ENCODE results near the gene NLGN1. TPM values are rescaled to one million over a fixed set of nuclear protein-coding genes. Genes with fewer than 3 reads are reported as not detected.

Gene NLGN1
- total RNA-seq, 1 experiment from 2014 or later: 5.2 TPM

DNA sequence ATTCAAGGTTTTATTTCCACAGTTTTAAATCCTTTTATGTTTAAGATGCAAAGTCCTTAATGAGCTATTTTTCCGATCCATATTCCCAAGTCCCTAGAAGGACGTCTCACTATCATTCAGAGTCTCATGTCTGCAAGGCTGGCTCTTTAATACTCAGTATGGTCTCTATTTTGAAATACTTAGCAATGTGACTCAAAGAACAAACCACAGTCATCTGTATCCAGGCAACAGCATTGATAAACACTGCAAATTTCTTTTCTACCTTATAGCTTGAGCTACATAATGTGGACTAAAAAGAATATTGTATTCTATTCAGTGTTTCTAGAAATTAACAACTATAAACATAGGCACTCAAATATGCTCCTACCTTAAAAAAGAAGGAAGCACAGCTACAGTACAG lies 873.3 kb downstream of the NLGN1 start:
- H3K9me3 Mint-ChIP-seq: no peaks in the 10 kb centered on the region
- no peaks in the 10 kb centered on the region for H3K23me2 ChIP-seq (ENCODE audit: insufficient read length, low read depth, low read length, poor library complexity, severe bottlenecking)
- WGBS (ENCODE audit: extremely low coverage, insufficient read length, low lambda C conversion rate): no CpG with 5 or more reads among the region's 2 CpGs
- TF ChIP-seq, protein P1, sequence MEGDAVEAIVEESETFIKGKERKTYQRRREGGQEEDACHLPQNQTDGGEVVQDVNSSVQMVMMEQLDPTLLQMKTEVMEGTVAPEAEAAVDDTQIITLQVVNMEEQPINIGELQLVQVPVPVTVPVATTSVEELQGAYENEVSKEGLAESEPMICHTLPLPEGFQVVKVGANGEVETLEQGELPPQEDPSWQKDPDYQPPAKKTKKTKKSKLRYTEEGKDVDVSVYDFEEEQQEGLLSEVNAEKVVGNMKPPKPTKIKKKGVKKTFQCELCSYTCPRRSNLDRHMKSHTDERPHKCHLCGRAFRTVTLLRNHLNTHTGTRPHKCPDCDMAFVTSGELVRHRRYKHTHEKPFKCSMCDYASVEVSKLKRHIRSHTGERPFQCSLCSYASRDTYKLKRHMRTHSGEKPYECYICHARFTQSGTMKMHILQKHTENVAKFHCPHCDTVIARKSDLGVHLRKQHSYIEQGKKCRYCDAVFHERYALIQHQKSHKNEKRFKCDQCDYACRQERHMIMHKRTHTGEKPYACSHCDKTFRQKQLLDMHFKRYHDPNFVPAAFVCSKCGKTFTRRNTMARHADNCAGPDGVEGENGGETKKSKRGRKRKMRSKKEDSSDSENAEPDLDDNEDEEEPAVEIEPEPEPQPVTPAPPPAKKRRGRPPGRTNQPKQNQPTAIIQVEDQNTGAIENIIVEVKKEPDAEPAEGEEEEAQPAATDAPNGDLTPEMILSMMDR (conservative IDR thresholded peaks at IDR 0.05): no peak
- no peak overlapping the region for H3K4ac ChIP-seq (ENCODE audit: low read depth, low read length)
- peaks cover 8 to 12% of the 10 kb centered on the region in 2 experiments for H3K4me1 Mint-ChIP-seq
- H2BK15ac ChIP-seq (ENCODE audit: low read depth, low read length): no peak overlapping the region
- no peaks in the 10 kb centered on the region for H3K9me3 ChIP-seq (ENCODE audit: control insufficient read depth, low read depth, low read length)
- no peak overlapping the region for H3K27ac Mint-ChIP-seq
- H3K79me1 ChIP-seq (ENCODE audit: insufficient read depth, low read depth, low read length, poor library complexity, severe bottlenecking): no peaks in the 10 kb centered on the region
- no peak overlapping the region for H3K4me2 ChIP-seq (ENCODE audit: insufficient read depth, insufficient read length, low read length)
- H2AFZ ChIP-seq (ENCODE audit: low read length): no peak overlapping the region
- no peak overlapping the region for H2BK20ac ChIP-seq (ENCODE audit: low read depth, low read length, poor library complexity, severe bottlenecking)
- no peak overlapping the region for H4K91ac ChIP-seq (ENCODE audit: insufficient read length, low read depth, low read length)
- no peak overlapping the region for H3K56ac ChIP-seq (ENCODE audit: insufficient read length, low read depth, low read length)
- no peak overlapping the region for H3T11ph ChIP-seq (ENCODE audit: low read length)
- H3K27me3 Mint-ChIP-seq (ENCODE audit: low read depth): no peaks in the 10 kb centered on the region
- H3K27ac ChIP-seq (ENCODE audit: insufficient read length, low read depth, low read length): no peak overlapping the region
- no peaks in the 10 kb centered on the region for H3K27me3 ChIP-seq (ENCODE audit: insufficient read depth, low read length)
- no peak overlapping the region for H4K8ac ChIP-seq (replicated peaks; ENCODE audit: insufficient read length, low read depth, low read length)
- H3K9ac ChIP-seq (ENCODE audit: extremely low read depth, insufficient read length, low read length): no peak overlapping the region
- H3K4me1 ChIP-seq (ENCODE audit: insufficient read depth, low read length): no peaks in the 10 kb centered on the region; the same call in 1 of the 2 replicates
- H2BK12ac ChIP-seq (ENCODE audit: insufficient read length, low read depth, low read length): no peak overlapping the region
- no peak overlapping the region for H3K4me3 Mint-ChIP-seq
- no peak overlapping the region for H3K18ac ChIP-seq (ENCODE audit: insufficient read length, low read depth, low read length)
- H2BK5ac ChIP-seq (ENCODE audit: insufficient read length, low read length): no peak overlapping the region
- H3K23ac ChIP-seq (ENCODE audit: insufficient read length, low read depth, low read length): no peak overlapping the region
- H4K20me1 ChIP-seq (ENCODE audit: control insufficient read depth, insufficient read depth, insufficient read length): no peaks in the 10 kb centered on the region
- H2BK120ac ChIP-seq (ENCODE audit: low read depth, low read length, poor library complexity, severe bottlenecking): no peak overlapping the region
- no peaks in the 10 kb centered on the region for H3K36me3 Mint-ChIP-seq (ENCODE audit: insufficient read depth in 1 of 3, low read depth in 3 of 3)
- H3K14ac ChIP-seq (ENCODE audit: insufficient read depth, low read length): no peak overlapping the region
- H4K5ac ChIP-seq (ENCODE audit: insufficient read length, low read depth, low read length): no peak overlapping the region
- no peak for DNase-seq
- H2AK5ac ChIP-seq (ENCODE audit: insufficient read length, low read length): no peak overlapping the region
- H3K79me2 ChIP-seq (ENCODE audit: insufficient read depth, low read length): 0 out of 2 replicates have a peak, but pooled peaks cover 1% of the 10 kb centered on the region

Data from H9 (cell line).